Body of pancreas (tissue), 4 donors: ENCODE data around the gene ADD1. TPM values are rescaled to one million over a fixed set of nuclear protein-coding genes. Genes with fewer than 3 reads are reported as not detected.

Experiments used
- ATAC-seq: fragments of 150-250 bp; one replicate; pipeline ENCODE4 v1.9.1; 2016
- DNase-seq, 4 donors: peaks; one replicate each; pipeline ENCODE4 v3.0.0-alpha.2; 2019
- H3K27ac ChIP-seq, 4 donors: fragments of 200-600 bp; sonication (generic); 1 replicate in 3 of 4; 2 replicates in 1 of 4; pipeline versions ENCODE4 v1.5.1 to v1.6.1; 2016 to 2019; ENCODE audit warnings: mild to moderate bottlenecking in 1 of 4, mixed read lengths in 1 of 4, moderate library complexity in 1 of 4
- H3K27me3 ChIP-seq, 2 donors: fragments of 200-600 bp; sonication (generic); one replicate each; pipeline ENCODE4 v1.6.0; 2016; ENCODE audit warnings: mild to moderate bottlenecking in 1 of 2
- H3K36me3 ChIP-seq, 2 donors: fragments of 200-600 bp; sonication (generic); replicated peaks in 1 of 2; 2 replicates each; pipeline ENCODE4 v1.5.1; 2016; ENCODE audit warnings: low read depth in 2 of 2; ENCODE audit not compliant: insufficient read depth in 1 of 2
- H3K4me1 ChIP-seq: fragments of 200-600 bp; sonication (generic); one replicate; pipeline ENCODE4 v1.6.0; 2016
- H3K4me3 ChIP-seq, 2 donors: fragments of 200-600 bp; sonication (generic); 1 replicate in 1 of 2; 2 replicates in 1 of 2; pipeline ENCODE4 v1.5.1; 2016 to 2019
- H3K9me3 ChIP-seq, 3 donors: fragments of 200-600 bp; sonication (generic); 1 replicate in 2 of 3; 2 replicates in 1 of 3; pipeline ENCODE4 v1.5.1; 2016
- POLR2A ChIP-seq, 3 donors: fragments of 450-650 bp; IDR thresholded peaks; one replicate each; pipeline ENCODE4 v1.6.1; 2016; ENCODE audit warnings: antibody characterized with exemption in 3 of 3, mild to moderate bottlenecking in 2 of 3
- WGBS, 2 donors: methylation state at CpG; one replicate each; pipeline ENCODE4 v1.1.5; 2017; 5-methylcytosine and 5-hydroxymethylcytosine counted together
- intact Hi-C: fragments of 100-400 bp; cut with DNase I; formaldehyde crosslinking; loops from one replicate; pipeline ENCODE4 v1.15.1; 2023
- total RNA-seq, 2 donors: library from RNA; depleted of rRNA; stranded (reverse); fragments of >200 nt; gene quantifications; one replicate each; pipeline ENCODE4 v1.1.0, GENCODE V29; 2016
- TF ChIP-seq, protein P1 (sequence below), 7 experiments: fragments of 450-650 bp in 4 of 7; fragments of 200-600 bp in 3 of 7; sonication (generic) in 3 of 7; IDR thresholded peaks; one replicate each; pipeline ENCODE4 v1.5.1; 2016 to 2019; ENCODE audit warnings: antibody characterized with exemption in 7 of 7

The ADD1 gene
- total RNA-seq, 2 donors from 2014 or later: 84.1 to 266 TPM

DNA sequence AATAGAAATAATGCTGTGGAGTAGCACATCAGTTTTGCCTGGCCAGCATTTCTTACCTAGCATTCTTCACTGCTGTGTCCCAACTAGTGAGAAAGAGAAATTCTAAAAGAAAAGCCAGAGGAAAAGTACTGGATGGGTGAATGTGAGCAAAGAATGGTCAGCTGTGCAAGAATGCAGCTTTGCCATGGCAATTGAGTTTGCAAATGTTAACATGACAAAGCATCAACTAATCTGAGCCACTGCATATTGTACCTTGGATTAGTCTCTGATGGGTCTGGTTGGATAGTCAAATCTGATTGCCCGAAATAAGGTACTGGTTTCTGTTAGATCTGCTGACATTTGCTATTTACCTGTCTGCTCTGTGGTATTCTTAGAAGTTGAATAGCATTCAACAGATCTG is 38.7 kb downstream of the ADD1 start:
- H3K27ac ChIP-seq: no peak overlapping the region
- DNase-seq: no peak
- no peaks in the 10 kb centered on the region for H3K4me1 ChIP-seq
- 94 to 96% methylated on average over 1 of the region's 1 CpG for WGBS, 2 donors
- peaks cover 3 to 18% of the 10 kb centered on the region in 2 donors for H3K36me3 ChIP-seq
- H3K9me3 ChIP-seq: no peaks in the 10 kb centered on the region
- ATAC-seq: no peak
- no peaks in the 10 kb centered on the region for H3K27me3 ChIP-seq
- TF ChIP-seq, protein P1, sequence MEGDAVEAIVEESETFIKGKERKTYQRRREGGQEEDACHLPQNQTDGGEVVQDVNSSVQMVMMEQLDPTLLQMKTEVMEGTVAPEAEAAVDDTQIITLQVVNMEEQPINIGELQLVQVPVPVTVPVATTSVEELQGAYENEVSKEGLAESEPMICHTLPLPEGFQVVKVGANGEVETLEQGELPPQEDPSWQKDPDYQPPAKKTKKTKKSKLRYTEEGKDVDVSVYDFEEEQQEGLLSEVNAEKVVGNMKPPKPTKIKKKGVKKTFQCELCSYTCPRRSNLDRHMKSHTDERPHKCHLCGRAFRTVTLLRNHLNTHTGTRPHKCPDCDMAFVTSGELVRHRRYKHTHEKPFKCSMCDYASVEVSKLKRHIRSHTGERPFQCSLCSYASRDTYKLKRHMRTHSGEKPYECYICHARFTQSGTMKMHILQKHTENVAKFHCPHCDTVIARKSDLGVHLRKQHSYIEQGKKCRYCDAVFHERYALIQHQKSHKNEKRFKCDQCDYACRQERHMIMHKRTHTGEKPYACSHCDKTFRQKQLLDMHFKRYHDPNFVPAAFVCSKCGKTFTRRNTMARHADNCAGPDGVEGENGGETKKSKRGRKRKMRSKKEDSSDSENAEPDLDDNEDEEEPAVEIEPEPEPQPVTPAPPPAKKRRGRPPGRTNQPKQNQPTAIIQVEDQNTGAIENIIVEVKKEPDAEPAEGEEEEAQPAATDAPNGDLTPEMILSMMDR (IDR thresholded peaks at IDR 0.05): no peak
- no peak for TF ChIP-seq POLR2A (IDR thresholded peaks at IDR 0.05)
- intact Hi-C loops: no loop called here
- no peak overlapping the region for H3K4me3 ChIP-seq

DNA sequence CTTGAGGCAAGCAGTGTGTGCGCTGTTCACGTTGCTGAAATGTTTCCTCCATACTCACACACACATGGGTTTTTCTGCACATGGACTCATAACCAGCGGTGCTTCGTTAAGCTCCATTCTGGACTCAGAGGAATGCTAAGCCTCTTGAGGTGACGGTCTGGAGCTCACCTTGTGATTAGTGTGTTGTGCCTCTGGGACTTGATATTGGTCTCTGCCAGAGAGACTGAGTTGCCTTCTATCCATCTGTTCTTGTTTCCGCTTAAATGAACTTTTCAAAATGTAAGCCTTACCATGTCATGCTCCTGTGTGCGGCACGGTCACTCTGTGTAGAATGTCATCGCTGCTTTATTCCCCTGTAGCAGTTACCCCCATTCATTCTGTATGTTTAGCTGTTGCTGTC is 42.5 kb downstream of the ADD1 start:
- ATAC-seq: no peak

DNA sequence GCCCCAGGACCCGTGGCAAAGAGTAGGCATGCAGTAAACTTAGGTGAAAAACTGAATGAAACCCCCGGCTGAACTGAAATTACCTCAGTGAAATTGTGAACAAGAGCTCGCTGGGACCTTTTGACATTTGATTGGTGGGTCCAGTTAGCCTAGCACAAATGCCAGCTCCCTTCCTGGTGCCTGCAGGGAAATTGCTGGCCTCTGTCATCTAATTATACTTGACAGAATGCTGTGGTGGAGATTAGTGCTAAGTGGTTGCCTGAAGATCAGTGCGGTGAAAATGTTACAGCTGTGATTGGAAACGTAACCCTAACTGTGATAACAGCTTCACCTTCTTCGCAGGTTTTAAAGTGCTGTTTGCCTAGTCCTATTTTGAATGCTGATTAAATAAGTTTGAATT is 43.0 kb downstream of the ADD1 start:
- WGBS, 2 donors: 56 to 61% methylated on average over 6 of the region's 6 CpGs
- DNase-seq: no peak
- Histone ChIP-seq H3K9me3 (no peaks in the 10 kb centered on the region), H3K4me3 (no peak overlapping the region), H3K27me3 (no peaks in the 10 kb centered on the region), H3K4me1 (no peaks in the 10 kb centered on the region), H3K27ac (no peak overlapping the region), H3K36me3 (peaks cover 3 to 18% of the 10 kb centered on the region in 2 donors)
- ATAC-seq: no peak
- no peak for TF ChIP-seq POLR2A (IDR thresholded peaks at IDR 0.05)
- TF ChIP-seq, protein P1 (IDR thresholded peaks at IDR 0.05): no peak
- intact Hi-C loops: no loop called here

More for the DNA sequence above, 42.5 kb downstream of the ADD1 start:
- DNase-seq: no peak
- intact Hi-C loops: no loop called here
- H3K4me1 ChIP-seq: no peaks in the 10 kb centered on the region
- H3K27ac ChIP-seq: no peak overlapping the region
- no peak overlapping the region for H3K4me3 ChIP-seq
- no peaks in the 10 kb centered on the region for H3K9me3 ChIP-seq
- peaks cover 3 to 18% of the 10 kb centered on the region in 2 donors for H3K36me3 ChIP-seq
- no peak for TF ChIP-seq POLR2A (IDR thresholded peaks at IDR 0.05)
- TF ChIP-seq, protein P1 (IDR thresholded peaks at IDR 0.05): no peak
- H3K27me3 ChIP-seq: no peaks in the 10 kb centered on the region
- WGBS, 2 donors: 93 to 96% methylated on average over 9 of the region's 9 CpGs

DNA sequence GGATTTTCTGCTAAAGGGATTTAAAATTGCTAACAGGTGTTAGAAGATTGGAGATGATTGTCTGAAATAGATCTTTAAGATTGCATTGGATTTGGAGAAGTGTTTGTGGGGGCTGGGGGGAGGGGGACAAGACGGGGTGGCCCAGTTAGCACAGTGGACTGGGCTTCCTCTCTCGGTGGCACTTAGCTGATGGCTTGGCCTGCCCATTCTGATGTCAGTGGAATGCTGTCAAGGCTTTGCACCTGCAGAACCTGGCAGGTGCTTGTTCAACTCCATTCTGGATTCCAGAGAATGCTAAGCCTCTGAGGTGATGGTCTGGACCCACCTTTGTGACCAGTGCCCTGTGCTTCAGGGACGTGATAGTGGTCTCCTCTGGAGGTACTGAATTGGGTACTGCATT is 43.7 kb downstream of the ADD1 start:
- Histone ChIP-seq H3K27ac (no peak overlapping the region), H3K9me3 (no peaks in the 10 kb centered on the region), H3K4me3 (no peak overlapping the region), H3K4me1 (no peaks in the 10 kb centered on the region), H3K27me3 (no peaks in the 10 kb centered on the region), H3K36me3 (peaks cover under 1 to 18% of the 10 kb centered on the region in 2 donors)
- DNase-seq: no peak
- WGBS, 2 donors: 84 to 89% methylated on average over 3 of the region's 3 CpGs
- intact Hi-C loops: no loop called here
- TF ChIP-seq POLR2A (IDR thresholded peaks at IDR 0.05): no peak
- TF ChIP-seq, protein P1 (IDR thresholded peaks at IDR 0.05): no peak
- no peak for ATAC-seq

DNA sequence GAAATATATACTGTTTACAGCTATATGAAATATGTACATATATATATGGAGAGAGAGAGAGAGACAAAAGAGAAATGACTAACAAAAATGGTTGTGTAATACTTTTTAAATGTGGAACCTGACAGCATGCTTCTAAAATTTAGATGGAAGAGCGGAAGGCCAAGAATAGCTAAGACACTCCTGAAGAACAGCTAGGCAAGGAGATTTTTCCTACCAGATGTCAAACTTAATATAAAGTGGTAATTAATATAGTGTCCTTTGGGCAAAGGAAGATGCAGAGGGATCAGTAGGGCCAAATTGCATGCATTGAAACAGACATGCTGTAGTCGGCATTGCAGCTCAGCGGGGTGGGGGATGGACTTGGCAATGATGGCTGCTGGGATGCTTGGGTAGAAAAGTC is 45.2 kb downstream of the ADD1 start:
- no peaks in the 10 kb centered on the region for H3K9me3 ChIP-seq
- no peak for ATAC-seq
- 97 to 100% methylated on average over 3 of the region's 3 CpGs for WGBS, 2 donors
- intact Hi-C loops: no loop called here
- H3K4me3 ChIP-seq: no peak overlapping the region
- H3K27me3 ChIP-seq: no peaks in the 10 kb centered on the region
- no peak for TF ChIP-seq POLR2A (IDR thresholded peaks at IDR 0.05)
- TF ChIP-seq, protein P1 (IDR thresholded peaks at IDR 0.05): no peak
- H3K4me1 ChIP-seq: no peaks in the 10 kb centered on the region
- no peak for DNase-seq
- H3K27ac ChIP-seq: no peak overlapping the region
- peaks cover 0 to 14% of the 10 kb centered on the region in 2 donors for H3K36me3 ChIP-seq
